AG04450 (cell line): ENCODE data around the gene ZP3. TPM values are rescaled to one million over a fixed set of nuclear protein-coding genes. Genes with fewer than 3 reads are reported as not detected.
"Not testable (repeated sequence)": the region's sequence is repeated elsewhere in the genome, so short reads cannot be mapped to it uniquely, and the experiment has no call there.

Source experiments
- CTCF ChIA-PET: fragments of 300-600, 350-600 bp; formaldehyde crosslinking; extraction: SDS; loops from one replicate; lab custom pipeline; 2022; ENCODE audit warnings: antibody characterized with exemption, inconsistent platforms; lab: Charles Lee
- POLR2A ChIA-PET: fragments of 350-600 bp; formaldehyde crosslinking; extraction: SDS; loops from one replicate; lab custom pipeline; 2021; ENCODE audit warnings: antibody characterized with exemption, inconsistent platforms; lab: Yijun Ruan, JAX
- DNase-seq: peaks from one replicate; pipeline ENCODE4 v3.0.0-alpha.2; 2011; ENCODE audit warnings: low read depth, low spot score
- H3K27ac ChIP-seq: one replicate; pipeline ENCODE4 v1.5.1; 2012; ENCODE audit warnings: low read depth, low read length, control low read depth
- H3K27me3 ChIP-seq: one replicate; pipeline ENCODE4 v1.6.0; 2012; ENCODE audit warnings: low read length; ENCODE audit not compliant: control insufficient read depth, insufficient read depth
- H3K4me3 ChIP-seq: 2 replicates; pipeline ENCODE4 v1.5.1; 2011; ENCODE audit warnings: mild to moderate bottlenecking, low read depth, low read length, control low read depth
- H3K9me3 ChIP-seq: 2 replicates; pipeline ENCODE4 v1.5.1; 2012; ENCODE audit warnings: low read length; ENCODE audit not compliant: control insufficient read depth, insufficient read depth
- polyA plus RNA-seq: library from polyadenylated mRNA; depleted of rRNA; stranded (reverse); fragments of >200 nt; gene quantifications from 2 replicates; pipeline ENCODE4 v1.2.3, GENCODE V29; 2011

ZP3 gene
- polyA plus RNA-seq, 1 experiment = 0.63 TPM

GRCh38 chr7:76460767-76461166 lies 36.0 kb downstream of the ZP3 start:
- H3K27me3 ChIP-seq, POLR2A ChIA-PET, H3K27ac ChIP-seq, CTCF ChIA-PET, H3K9me3 ChIP-seq, DNase-seq, H3K4me3 ChIP-seq: not testable (repeated sequence)

GRCh38 chr7:76461464-76462101 lies 36.8 kb downstream of the ZP3 start, which contains the start of gene DTX2:
Gene DTX2 (plus strand): TSS chr7:76461709. CDS start chr7:76480510, 18,801 bp downstream.
- peak within 1 kb of the TSS; percentile 50 for H3K4me3 ChIP-seq
- CTCF ChIA-PET, H3K27ac ChIP-seq, POLR2A ChIA-PET, DNase-seq, H3K27me3 ChIP-seq, H3K9me3 ChIP-seq: not testable (repeated sequence)

GRCh38 chr7:76462271-76462882 lies 37.6 kb downstream of the ZP3 start:
- H3K9me3 ChIP-seq, DNase-seq, POLR2A ChIA-PET, H3K27me3 ChIP-seq, H3K27ac ChIP-seq, CTCF ChIA-PET, H3K4me3 ChIP-seq: not testable (repeated sequence)

GRCh38 chr7:76464959-76465358 lies 40.2 kb downstream of the ZP3 start:
- POLR2A ChIA-PET, H3K27ac ChIP-seq, H3K27me3 ChIP-seq, CTCF ChIA-PET, H3K9me3 ChIP-seq, H3K4me3 ChIP-seq, DNase-seq: not testable (repeated sequence)

GRCh38 chr7:76465950-76466349 lies 41.2 kb downstream of the ZP3 start:
- H3K4me3 ChIP-seq, POLR2A ChIA-PET, H3K27ac ChIP-seq, DNase-seq, H3K9me3 ChIP-seq, H3K27me3 ChIP-seq, CTCF ChIA-PET: not testable (repeated sequence)

GRCh38 chr7:76467743-76468404 lies 43.1 kb downstream of the ZP3 start:
- CTCF ChIA-PET, H3K4me3 ChIP-seq, H3K27me3 ChIP-seq, POLR2A ChIA-PET, DNase-seq, H3K27ac ChIP-seq, H3K9me3 ChIP-seq: not testable (repeated sequence)

GRCh38 chr7:76471556-76472221 lies 46.9 kb downstream of the ZP3 start:
- H3K9me3 ChIP-seq, CTCF ChIA-PET, H3K4me3 ChIP-seq, H3K27ac ChIP-seq, H3K27me3 ChIP-seq, DNase-seq, POLR2A ChIA-PET: not testable (repeated sequence)

- H3K27me3 ChIP-seq, CTCF ChIA-PET, POLR2A ChIA-PET: not testable (repeated sequence)
Observed at GRCh38 chr7:76473097-76473496, 48.3 kb downstream of the ZP3 start.

GRCh38 chr7:76476280-76476679 lies 51.5 kb downstream of the ZP3 start:
- DNase-seq, H3K9me3 ChIP-seq, H3K4me3 ChIP-seq, H3K27ac ChIP-seq, CTCF ChIA-PET, POLR2A ChIA-PET, H3K27me3 ChIP-seq: not testable (repeated sequence)

More at GRCh38 chr7:76473097-76473496, 48.3 kb downstream of the ZP3 start:
- not testable (repeated sequence) for H3K4me3 ChIP-seq, H3K27ac ChIP-seq, DNase-seq, H3K9me3 ChIP-seq

- H3K27ac ChIP-seq, CTCF ChIA-PET, H3K27me3 ChIP-seq, DNase-seq, H3K4me3 ChIP-seq, POLR2A ChIA-PET, H3K9me3 ChIP-seq: not testable (repeated sequence)
Observed at GRCh38 chr7:76476742-76477474, 52.2 kb downstream of the ZP3 start.

- H3K4me3 ChIP-seq, H3K27ac ChIP-seq, POLR2A ChIA-PET, H3K9me3 ChIP-seq, H3K27me3 ChIP-seq, DNase-seq, CTCF ChIA-PET: not testable (repeated sequence)
Observed at GRCh38 chr7:76479628-76480027, 54.9 kb downstream of the ZP3 start.
